GM12878 (cell line): ENCODE measurements around the gene PELI2. TPM values are rescaled to one million over a fixed set of nuclear protein-coding genes. Genes with fewer than 3 reads are reported as not detected.

Source experiments
- ATAC-seq: fragments of 200-7000 bp; cut with Tn5 transposase; 3 replicates; pipeline ENCODE4 v1.9.1; 2020; ENCODE audit warnings: mild to moderate bottlenecking, moderate library complexity
- BruUV-seq: library from RNA; stranded (reverse); fragments of 400-500 nt; replicated peaks from 2 replicates; lab custom pipeline; 2021; lab: Mats Ljungman, UMichigan
- CTCF ChIA-PET: fragments of 300-600 bp; sonication (Branson Sonifier 250); formaldehyde crosslinking; extraction: SDS; loops from one replicate; lab custom pipeline; 2021; ENCODE audit warnings: inconsistent platforms; lab: Yijun Ruan, JAX
- POLR2A ChIA-PET: fragments of 350-600 bp; formaldehyde crosslinking; extraction: SDS; loops from one replicate; lab custom pipeline; 2021; ENCODE audit warnings: inconsistent platforms; lab: Charles Lee
- RAD21 ChIA-PET: fragments of 300-600 bp; sonication (Branson Sonifier 250); formaldehyde crosslinking; loops from one replicate; lab custom pipeline; 2023; ENCODE audit warnings: antibody characterized with exemption; ENCODE audit not compliant: unreplicated experiment; lab: Charles Lee
- SMC1A ChIA-PET: fragments of 300-600 bp; sonication (Branson Sonifier 250); formaldehyde crosslinking; loops from one replicate; lab custom pipeline; 2023; ENCODE audit not compliant: unreplicated experiment, uncharacterized antibody; lab: Charles Lee
- DNase-seq: peaks from one replicate; pipeline ENCODE4 v3.0.0-alpha.2; 2011; ENCODE audit warnings: low read depth, low spot score
- FAIRE-seq: peaks from 3 replicates; lab custom pipeline; 2011; peaks lifted over from hg19 to GRCh38; lab: Jason Lieb, UNC
- H2AFZ ChIP-seq: 2 replicates; pipeline ENCODE4 v1.6.0; 2011; ENCODE audit warnings: low read depth, low read length, control low read depth; ENCODE audit not compliant: control insufficient read depth
- H3K27ac ChIP-seq: 2 replicates; pipeline ENCODE4 v1.5.1; 2011; ENCODE audit warnings: control low read depth; ENCODE audit not compliant: control insufficient read depth, insufficient read depth
- H3K27me3 ChIP-seq, 2 experiments: replicated peaks in 1 of 2; 2 replicates each; pipeline versions ENCODE4 v1.6.0 to v1.6.1; 2011; ENCODE audit warnings: low read length in 1 of 2; ENCODE audit not compliant: control insufficient read depth in 2 of 2, insufficient read depth in 2 of 2
- H3K36me3 ChIP-seq, 2 experiments: 2 replicates each; pipeline ENCODE4 v1.5.1; 2011; ENCODE audit warnings: low read length in 1 of 2; ENCODE audit not compliant: control insufficient read depth in 2 of 2, insufficient read depth in 2 of 2
- H3K4me1 ChIP-seq: 2 replicates; pipeline ENCODE4 v1.6.1; 2011; ENCODE audit warnings: mild to moderate bottlenecking, low read length, moderate library complexity, mixed read lengths; ENCODE audit not compliant: control insufficient read depth, insufficient read depth
- H3K4me2 ChIP-seq: 2 replicates; pipeline ENCODE4 v1.6.0; 2011; ENCODE audit warnings: control low read depth; ENCODE audit not compliant: control insufficient read depth, insufficient read depth
- H3K4me3 ChIP-seq: fragments of 200-600 bp; sonication (generic); 2 replicates; pipeline ENCODE4 v1.5.1; 2016
- H3K79me2 ChIP-seq: 2 replicates; pipeline ENCODE4 v1.6.0; 2011; ENCODE audit warnings: low read length; ENCODE audit not compliant: control insufficient read depth, insufficient read depth
- H3K9ac ChIP-seq: 2 replicates; pipeline ENCODE4 v1.8.0; 2011; ENCODE audit warnings: low read length, control low read depth, mixed read lengths; ENCODE audit not compliant: control insufficient read depth, insufficient read depth
- H3K9me3 ChIP-seq: replicated peaks from 3 replicates; pipeline ENCODE4 v1.5.1; 2011; ENCODE audit warnings: mild to moderate bottlenecking, low read length; ENCODE audit not compliant: control insufficient read depth, insufficient read depth
- H4K20me1 ChIP-seq: 2 replicates; pipeline ENCODE4 v1.6.0; 2011; ENCODE audit not compliant: control insufficient read depth, insufficient read depth
- BCL11A ChIP-seq: IDR thresholded peaks from 2 replicates; pipeline ENCODE4 v1.6.1; 2011; ENCODE audit warnings: low read depth, low read length
- BHLHE40 ChIP-seq, 2 experiments: fragments of 450-650 bp in 1 of 2; IDR thresholded peaks; 2 replicates each; pipeline ENCODE4 v1.6.1; 2011 to 2017; ENCODE audit warnings: low read depth in 2 of 2, borderline replicate concordance in 1 of 2, improper control_type of control experiment in 1 of 2, low read length in 1 of 2, mild to moderate bottlenecking in 1 of 2
- CBX3 ChIP-seq: fragments of 200-600 bp; sonication (generic); IDR thresholded peaks from 2 replicates; pipeline ENCODE4 v1.6.1; 2016; ENCODE audit warnings: low read depth, borderline replicate concordance
- CREB1 ChIP-seq: IDR thresholded peaks from 2 replicates; pipeline ENCODE4 v1.6.1; 2012; ENCODE audit warnings: low read depth, mild to moderate bottlenecking, inconsistent platforms
- EZH2 ChIP-seq: IDR thresholded peaks from 2 replicates; pipeline ENCODE4 v1.6.1; 2012; ENCODE audit warnings: low read depth, mild to moderate bottlenecking, control low read depth, inconsistent platforms, low read length, borderline replicate concordance; ENCODE audit not compliant: control insufficient read depth
- JUNB ChIP-seq: IDR thresholded peaks from 2 replicates; pipeline ENCODE4 v1.6.1; 2016; ENCODE audit warnings: antibody characterized with exemption, mild to moderate bottlenecking
- MLLT1 ChIP-seq: fragments of 450-650 bp; IDR thresholded peaks from 2 replicates; pipeline ENCODE4 v1.6.1; 2016; ENCODE audit warnings: mild to moderate bottlenecking
- NR2C1 ChIP-seq: fragments of 450-650 bp; IDR thresholded peaks from 2 replicates; pipeline ENCODE4 v1.6.1; 2017; ENCODE audit warnings: antibody characterized with exemption, mild to moderate bottlenecking, moderate library complexity
- PKNOX1 ChIP-seq: fragments of 450-650 bp; IDR thresholded peaks from 2 replicates; pipeline ENCODE4 v1.6.1; 2016; ENCODE audit warnings: mild to moderate bottlenecking
- POLR2AphosphoS5 ChIP-seq: IDR thresholded peaks from 2 replicates; pipeline ENCODE4 v1.6.1; 2011; ENCODE audit warnings: mild to moderate bottlenecking, low read length, inconsistent platforms
- RAD51 ChIP-seq: fragments of 450-650 bp; IDR thresholded peaks from 2 replicates; pipeline ENCODE4 v1.6.1; 2016; ENCODE audit warnings: moderate library complexity, mild to moderate bottlenecking, inconsistent platforms
- SMAD1 ChIP-seq: fragments of 450-650 bp; IDR thresholded peaks from 2 replicates; pipeline ENCODE4 v1.6.1; 2018; ENCODE audit warnings: mild to moderate bottlenecking, low read depth; ENCODE audit not compliant: partially characterized antibody
- SUZ12 ChIP-seq: fragments of 200-600 bp; sonication (generic); IDR thresholded peaks from one replicate; pipeline ENCODE4 v1.6.1; 2018; ENCODE audit warnings: antibody characterized with exemption, mild to moderate bottlenecking; ENCODE audit not compliant: unreplicated experiment
- TARDBP ChIP-seq: IDR thresholded peaks from 2 replicates; pipeline ENCODE4 v1.6.1; 2016; ENCODE audit warnings: borderline replicate concordance
- USF2 ChIP-seq: IDR thresholded peaks from 2 replicates; pipeline ENCODE4 v1.6.1; 2011; ENCODE audit warnings: low read depth, low read length, improper control_type of control experiment, borderline replicate concordance
- ZBTB40 ChIP-seq: fragments of 450-650 bp; IDR thresholded peaks from 2 replicates; pipeline ENCODE4 v1.6.1; 2016; ENCODE audit warnings: mild to moderate bottlenecking, moderate library complexity, borderline replicate concordance
- ZNF217 ChIP-seq: fragments of 450-650 bp; IDR thresholded peaks from 2 replicates; pipeline ENCODE4 v1.6.1; 2017; ENCODE audit warnings: antibody characterized with exemption, mild to moderate bottlenecking
- WGBS: methylation state at CpG from one replicate; pipeline ENCODE4 v1.1.6; 2016; ENCODE audit warnings: low lambda C conversion rate; ENCODE audit not compliant: insufficient replicate concordance, insufficient coverage; ENCODE audit errors: missing lambda C conversion rate; 5-methylcytosine and 5-hydroxymethylcytosine counted together
- in situ Hi-C: fragments of 300-500 bp; cut with MboI; formaldehyde crosslinking; loops from 9 replicates; pipeline ENCODE4 v1.14.3; 2018; ENCODE audit warnings: mixed read lengths
- intact Hi-C: fragments of 100-400 bp; cut with micrococcal nuclease; formaldehyde crosslinking; loops from one replicate; pipeline ENCODE4 v1.14.2; 2022; ENCODE audit not compliant: unreplicated experiment
- polyA plus RNA-seq, 11 experiments: library from polyadenylated mRNA; depleted of rRNA in 4 of 11; unstranded in 6 of 11; stranded (reverse) in 5 of 11; fragments of >200 nt; fragmentation: Nextera tagmentation in 4 of 11; fragmentation: Illumina TruSeq in 1 of 11; extraction: Ambion mirVana in 4 of 11; extraction: Trizol in 1 of 11; gene quantifications; 1 replicate in 1 of 11; 2 replicates in 10 of 11; pipeline versions ENCODE4 v1.2.1 to v1.2.3, GENCODE V29; 2011 to 2016; ENCODE audit warnings: inconsistent platforms in 2 of 11, missing spikeins in 2 of 11, low read depth in 1 of 11
- total RNA-seq, 4 experiments: library from RNA; depleted of rRNA in 3 of 4; stranded (reverse); fragments of >200 nt in 3 of 4; fragmentation: Illumina TruSeq in 1 of 4; extraction: Trizol in 1 of 4; gene quantifications; 2 replicates each; pipeline versions ENCODE4 v1.2.1 to v1.2.3, GENCODE V29; 2013 to 2021

The PELI2 gene
- total and polyA plus RNA-seq, 10 of the 15 experiments (the other 5 are each of a cell fraction or from before 2014, with no cell fraction given), result under 0.01 to 0.10 (median 0.01) TPM; not detected in 3

GRCh38 chr14:56212521-56212920 is 94.3 kb downstream of the PELI2 start (continued):
- TF ChIP-seq CREB1 (no peak), JUNB (no peak), NR2C1 (no peak), MLLT1 (no peak), SMAD1 (no peak), POLR2AphosphoS5 (no peak), EZH2 (no peak), USF2 (no peak), RAD51 (no peak)

- DNase-seq, result no peak
- Histone ChIP-seq H3K27me3 (no peaks in the 10 kb centered on the region; a peak in 2 of 4 replicates), H3K4me1 (no peaks in the 10 kb centered on the region), H3K36me3 (no peaks in the 10 kb centered on the region), H3K27ac (no peak overlapping the region), H3K79me2 (no peaks in the 10 kb centered on the region), H4K20me1 (no peaks in the 10 kb centered on the region), H2AFZ (no peak overlapping the region), H3K4me3 (no peak overlapping the region), H3K9me3 (no peaks in the 10 kb centered on the region), H3K4me2 (no peak overlapping the region), H3K9ac (no peak overlapping the region)
- ChIA-PET SMC1A (no interaction called here), RAD21 (no interaction called here), POLR2A (no interaction called here), CTCF (no interaction called here)
- 0% methylated on average over 1 of the region's 1 CpG for WGBS
- intact Hi-C loops, result no loop called here
- no peak for FAIRE-seq
- in situ Hi-C loops, result no loop called here
- ATAC-seq, result no peak
- no TSS peak for BruUV-seq
- TF ChIP-seq TARDBP (no peak), ZBTB40 (no peak), BCL11A (no peak), SUZ12 (no peak), BHLHE40 (IDR thresholded peaks at IDR 0.05; ENCODE audit: borderline replicate concordance in 1 of 2, low read depth in 2 of 2, low read length in 1 of 2) (no peak), ZNF217 (no peak), PKNOX1 (no peak), CBX3 (no peak)
Observed at GRCh38 chr14:56213306-56213705, 95.1 kb downstream of the PELI2 start.
